Neural progenitor cell (in vitro differentiated cells): ENCODE data around the gene TAS2R8.

Experiments used
- EZH2 ChIP-seq: fragments of 200-600 bp; sonication (generic); IDR thresholded peaks from 2 replicates; pipeline ENCODE4 v1.6.1; 2017; ENCODE audit warnings: antibody characterized with exemption, mild to moderate bottlenecking, moderate library complexity
- TF ChIP-seq, protein P1 (sequence below): fragments of 200-600 bp; sonication (generic); IDR thresholded peaks from 2 replicates; pipeline ENCODE4 v1.5.1; 2017; ENCODE audit warnings: antibody characterized with exemption, mild to moderate bottlenecking

DNA sequence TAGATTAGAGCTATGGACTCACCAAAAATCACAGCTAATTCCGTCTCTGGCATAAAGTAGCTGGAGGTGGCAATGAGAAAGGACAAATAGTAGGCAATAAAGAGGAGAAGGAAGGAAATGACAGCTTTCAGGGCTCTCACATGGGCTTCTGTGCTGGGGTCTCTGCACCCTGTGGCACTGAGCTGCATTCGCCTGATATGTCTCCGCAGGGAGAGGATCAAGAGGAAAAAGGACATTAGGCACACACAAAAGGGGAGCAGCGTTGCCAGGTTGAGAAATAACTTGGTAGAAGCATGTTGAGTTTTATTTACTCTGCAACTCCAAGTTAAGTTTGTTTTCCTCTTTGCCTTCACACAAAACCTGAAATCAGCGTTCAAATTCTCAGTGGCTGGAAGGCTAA is 5.3 kb downstream of the TAS2R8 start:
- TF ChIP-seq, protein P1, sequence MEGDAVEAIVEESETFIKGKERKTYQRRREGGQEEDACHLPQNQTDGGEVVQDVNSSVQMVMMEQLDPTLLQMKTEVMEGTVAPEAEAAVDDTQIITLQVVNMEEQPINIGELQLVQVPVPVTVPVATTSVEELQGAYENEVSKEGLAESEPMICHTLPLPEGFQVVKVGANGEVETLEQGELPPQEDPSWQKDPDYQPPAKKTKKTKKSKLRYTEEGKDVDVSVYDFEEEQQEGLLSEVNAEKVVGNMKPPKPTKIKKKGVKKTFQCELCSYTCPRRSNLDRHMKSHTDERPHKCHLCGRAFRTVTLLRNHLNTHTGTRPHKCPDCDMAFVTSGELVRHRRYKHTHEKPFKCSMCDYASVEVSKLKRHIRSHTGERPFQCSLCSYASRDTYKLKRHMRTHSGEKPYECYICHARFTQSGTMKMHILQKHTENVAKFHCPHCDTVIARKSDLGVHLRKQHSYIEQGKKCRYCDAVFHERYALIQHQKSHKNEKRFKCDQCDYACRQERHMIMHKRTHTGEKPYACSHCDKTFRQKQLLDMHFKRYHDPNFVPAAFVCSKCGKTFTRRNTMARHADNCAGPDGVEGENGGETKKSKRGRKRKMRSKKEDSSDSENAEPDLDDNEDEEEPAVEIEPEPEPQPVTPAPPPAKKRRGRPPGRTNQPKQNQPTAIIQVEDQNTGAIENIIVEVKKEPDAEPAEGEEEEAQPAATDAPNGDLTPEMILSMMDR: no peak
- TF ChIP-seq EZH2: no peak
